Measurements from ENCODE around the gene ZGRF1. TPM values are rescaled to one million over a fixed set of nuclear protein-coding genes. Genes with fewer than 3 reads are reported as not detected.

ZGRF1 gene
- total RNA-seq, 1 donor from 2014 or later: 3.4 TPM

DNA sequence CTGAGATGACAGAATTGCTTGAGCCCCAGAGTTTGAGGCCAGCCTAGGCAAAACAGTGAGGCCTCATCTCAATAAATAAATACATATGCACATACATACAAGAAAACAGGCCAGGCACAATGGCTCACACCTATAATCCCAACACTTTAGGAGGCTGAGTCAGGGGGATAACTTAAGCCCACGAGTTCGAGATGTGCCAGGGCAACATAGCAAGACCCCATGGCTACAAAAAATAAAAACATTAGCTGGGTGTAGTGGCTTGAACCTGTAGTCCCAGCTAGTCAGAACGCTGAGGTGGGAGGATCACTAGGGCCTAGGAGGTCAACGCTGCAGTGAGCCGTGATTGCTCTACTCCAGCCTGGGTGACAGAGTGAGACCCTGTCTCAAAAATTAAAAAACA is 69.2 kb downstream of the ZGRF1 start:
- ATAC-seq (no peak), DNase-seq (no peak)
- Histone ChIP-seq H3K9me3 (no peaks in the 10 kb centered on the region), H3K36me3 (no peaks in the 10 kb centered on the region), H3K27ac (no peak overlapping the region), H3K4me1 (no peaks in the 10 kb centered on the region), H3K4me3 (no peak overlapping the region), H3K27me3 (no peaks in the 10 kb centered on the region)
- TF ChIP-seq, protein P1, sequence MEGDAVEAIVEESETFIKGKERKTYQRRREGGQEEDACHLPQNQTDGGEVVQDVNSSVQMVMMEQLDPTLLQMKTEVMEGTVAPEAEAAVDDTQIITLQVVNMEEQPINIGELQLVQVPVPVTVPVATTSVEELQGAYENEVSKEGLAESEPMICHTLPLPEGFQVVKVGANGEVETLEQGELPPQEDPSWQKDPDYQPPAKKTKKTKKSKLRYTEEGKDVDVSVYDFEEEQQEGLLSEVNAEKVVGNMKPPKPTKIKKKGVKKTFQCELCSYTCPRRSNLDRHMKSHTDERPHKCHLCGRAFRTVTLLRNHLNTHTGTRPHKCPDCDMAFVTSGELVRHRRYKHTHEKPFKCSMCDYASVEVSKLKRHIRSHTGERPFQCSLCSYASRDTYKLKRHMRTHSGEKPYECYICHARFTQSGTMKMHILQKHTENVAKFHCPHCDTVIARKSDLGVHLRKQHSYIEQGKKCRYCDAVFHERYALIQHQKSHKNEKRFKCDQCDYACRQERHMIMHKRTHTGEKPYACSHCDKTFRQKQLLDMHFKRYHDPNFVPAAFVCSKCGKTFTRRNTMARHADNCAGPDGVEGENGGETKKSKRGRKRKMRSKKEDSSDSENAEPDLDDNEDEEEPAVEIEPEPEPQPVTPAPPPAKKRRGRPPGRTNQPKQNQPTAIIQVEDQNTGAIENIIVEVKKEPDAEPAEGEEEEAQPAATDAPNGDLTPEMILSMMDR (IDR thresholded peaks at IDR 0.05): no peak
- intact Hi-C loops (cut with DNase I): no loop called here

DNA sequence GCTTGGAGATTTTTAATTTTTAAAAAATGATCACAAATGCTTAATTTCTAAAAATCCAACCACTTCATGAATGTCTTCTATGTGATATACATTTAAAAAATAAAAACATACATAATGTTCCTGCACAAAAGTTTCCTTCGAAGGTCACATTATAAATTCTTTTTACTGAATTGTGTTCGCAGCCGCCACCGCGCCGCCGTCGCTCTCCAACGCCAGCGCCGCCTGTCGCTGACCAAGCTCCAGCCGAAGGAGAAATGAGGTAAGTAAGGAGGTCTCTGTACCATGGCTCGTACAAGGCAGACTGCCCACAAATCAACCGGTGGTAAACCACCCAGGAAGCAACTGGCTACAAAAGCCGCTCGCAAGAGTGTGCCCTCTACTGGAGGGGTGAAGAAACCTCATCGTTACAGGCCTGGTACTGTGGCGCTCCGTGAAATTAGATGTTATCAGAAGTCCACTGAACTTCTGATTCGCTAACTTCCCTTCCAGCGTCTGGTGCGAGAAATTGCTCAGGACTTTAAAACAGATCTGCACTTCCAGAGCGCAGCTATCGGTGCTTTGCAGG is 71.9 kb downstream of the ZGRF1 start:
- H3K27me3 ChIP-seq: no peaks in the 10 kb centered on the region
- H3K9me3 ChIP-seq: no peaks in the 10 kb centered on the region
- no peak for DNase-seq
- H3K36me3 ChIP-seq: no peaks in the 10 kb centered on the region
- no peak overlapping the region for H3K27ac ChIP-seq
- TF ChIP-seq, protein P1 (IDR thresholded peaks at IDR 0.05): no peak
- intact Hi-C loops (cut with DNase I): no loop called here
- no peak for ATAC-seq
- no peaks in the 10 kb centered on the region for H3K4me1 ChIP-seq
- no peak overlapping the region for H3K4me3 ChIP-seq

DNA sequence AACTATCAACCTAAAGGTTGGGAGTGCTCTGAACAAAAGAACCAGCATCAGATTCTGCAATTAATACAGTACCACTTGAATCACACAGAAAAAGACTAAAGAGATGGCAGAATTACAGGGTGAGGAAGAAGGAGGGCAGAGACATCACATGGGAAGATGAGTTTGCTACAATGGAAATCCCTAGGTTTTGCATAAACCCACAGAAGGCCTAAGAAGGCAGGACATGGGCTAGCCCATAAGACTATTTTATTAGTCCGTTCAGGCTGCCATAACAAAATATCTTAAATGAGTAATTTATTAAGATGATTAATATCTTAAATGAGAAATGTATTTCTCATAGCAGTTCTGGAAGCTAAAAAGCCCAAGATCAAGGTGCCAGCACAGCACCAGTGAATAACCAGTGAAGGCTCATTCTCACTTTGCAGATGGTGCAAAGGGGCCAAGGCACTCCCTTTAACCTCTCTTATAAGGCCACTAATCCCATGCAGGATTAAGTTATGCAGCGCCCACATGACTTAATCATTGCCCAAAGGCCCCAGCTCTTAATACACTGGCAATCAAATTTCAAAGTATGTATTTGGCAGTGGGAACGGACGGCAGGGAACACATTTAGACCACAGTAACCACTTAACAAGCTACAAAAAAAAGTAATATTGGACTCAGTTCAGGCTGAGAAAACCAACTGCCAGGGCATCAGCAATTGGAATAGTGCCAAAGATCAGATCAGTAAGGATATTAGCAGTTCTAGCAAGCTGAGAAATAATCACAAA is 73.1 kb downstream of the ZGRF1 start:
- DNase-seq: no peak
- Histone ChIP-seq H3K36me3 (no peaks in the 10 kb centered on the region), H3K4me3 (no peak overlapping the region), H3K9me3 (no peaks in the 10 kb centered on the region), H3K27me3 (no peaks in the 10 kb centered on the region), H3K27ac (no peak overlapping the region), H3K4me1 (no peaks in the 10 kb centered on the region)
- ATAC-seq: no peak
- intact Hi-C loops (cut with DNase I): no loop called here
- TF ChIP-seq, protein P1 (IDR thresholded peaks at IDR 0.05): no peak

DNA sequence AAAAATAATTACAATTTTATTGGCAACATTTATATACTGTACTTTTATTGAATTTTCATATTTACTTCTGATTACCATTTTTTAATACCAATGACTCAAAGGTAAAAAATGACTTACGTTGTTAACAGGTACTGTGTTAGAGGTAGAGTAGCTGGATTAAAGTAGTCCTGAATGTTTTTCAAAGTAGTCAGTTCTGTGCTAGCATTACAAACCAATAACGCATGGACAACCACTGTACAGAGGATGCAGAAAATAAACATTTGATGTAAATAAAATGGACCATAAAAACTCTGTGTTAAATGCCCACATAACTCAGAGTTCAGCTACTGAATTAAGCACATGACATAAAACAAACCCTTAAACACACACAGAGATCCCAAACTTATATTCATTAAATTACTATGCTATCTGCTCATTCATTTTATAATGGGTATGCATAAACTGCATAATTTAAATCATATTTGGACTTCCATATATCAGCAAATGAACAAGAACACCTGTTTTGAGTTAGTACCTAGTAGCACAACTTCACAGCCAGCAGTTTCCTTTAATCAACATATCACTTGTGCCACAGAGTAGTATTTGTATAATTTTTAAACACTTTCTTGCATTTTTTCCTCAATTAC is 74.3 kb downstream of the ZGRF1 start:
- H3K27ac ChIP-seq: no peak overlapping the region
- TF ChIP-seq, protein P1 (IDR thresholded peaks at IDR 0.05): no peak
- H3K4me3 ChIP-seq: no peak overlapping the region
- no peaks in the 10 kb centered on the region for H3K27me3 ChIP-seq
- no peak for ATAC-seq
- no peaks in the 10 kb centered on the region for H3K4me1 ChIP-seq
- H3K36me3 ChIP-seq: no peaks in the 10 kb centered on the region
- H3K9me3 ChIP-seq: no peaks in the 10 kb centered on the region
- no peak for DNase-seq
- intact Hi-C loops (cut with DNase I): no loop called here

DNA sequence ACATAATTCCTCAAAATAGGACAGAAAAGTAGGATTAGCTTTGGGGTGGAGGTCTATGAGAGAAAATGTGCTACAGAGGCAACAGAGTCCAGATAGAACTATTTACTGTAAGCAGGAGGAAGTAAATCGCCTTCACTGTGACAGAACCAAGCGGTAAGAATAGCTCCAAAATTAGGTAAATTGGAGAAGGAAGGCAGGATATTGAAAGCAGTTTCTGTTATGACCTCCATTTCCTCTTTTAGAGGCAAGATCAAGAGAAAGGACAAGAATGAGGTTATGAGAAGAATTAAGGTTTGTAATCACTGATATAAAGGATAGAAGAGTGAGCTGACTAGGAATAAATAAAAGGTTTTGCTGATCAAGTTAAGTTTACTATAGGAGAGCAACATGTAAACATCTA is 76.6 kb downstream of the ZGRF1 start:
- TF ChIP-seq, protein P1 (IDR thresholded peaks at IDR 0.05): no peak
- ATAC-seq (no peak), DNase-seq (no peak)
- no peak overlapping the region for H3K4me3 ChIP-seq
- H3K9me3 ChIP-seq: no peaks in the 10 kb centered on the region
- H3K27ac ChIP-seq: no peak overlapping the region
- H3K4me1 ChIP-seq: no peaks in the 10 kb centered on the region
- H3K36me3 ChIP-seq: no peaks in the 10 kb centered on the region
- H3K27me3 ChIP-seq: no peaks in the 10 kb centered on the region
- intact Hi-C loops (cut with DNase I): no loop called here
